Measurements from ENCODE around the gene HINT1.
"Not testable (repeated sequence)": the region's sequence is repeated elsewhere in the genome, so short reads cannot be mapped to it uniquely, and the experiment has no call there.

The HINT1 gene

GRCh38 chr5:131129306-131129705 lies 35.8 kb downstream of the HINT1 start:
- H3K36me3 Mint-ChIP-seq (ENCODE audit: low read depth) = no peaks in the 10 kb centered on the region

GRCh38 chr5:131127244-131127643 lies 37.8 kb downstream of the HINT1 start:
- H3K9me3 Mint-ChIP-seq = peaks cover 26% of the 10 kb centered on the region
- peaks cover 14% of the 10 kb centered on the region for H3K4me1 Mint-ChIP-seq (ENCODE audit: low read depth)
- H3K36me3 Mint-ChIP-seq (ENCODE audit: low read depth) = not testable (repeated sequence)

More at GRCh38 chr5:131129306-131129705, 35.8 kb downstream of the HINT1 start:
- intact Hi-C loops (cut with micrococcal nuclease) = no loop called here
- no peak overlapping the region for H3K27ac Mint-ChIP-seq
- no peak overlapping the region for H3K4me3 Mint-ChIP-seq
- H3K27me3 Mint-ChIP-seq = no peaks in the 10 kb centered on the region
- peaks cover 9% of the 10 kb centered on the region for H3K4me1 Mint-ChIP-seq (ENCODE audit: low read depth)
- H3K9me3 Mint-ChIP-seq = peaks cover 13% of the 10 kb centered on the region

GRCh38 chr5:131114754-131115153 lies 50.3 kb downstream of the HINT1 start:
- Mint-ChIP-seq H3K27me3 (no peaks in the 10 kb centered on the region), H3K9me3 (peaks cover under 1% of the 10 kb centered on the region), H3K36me3 (ENCODE audit: low read depth) (no peaks in the 10 kb centered on the region), H3K4me1 (ENCODE audit: low read depth) (peaks cover 1% of the 10 kb centered on the region), H3K27ac (no peak overlapping the region), H3K4me3 (no peak overlapping the region)
- intact Hi-C loops (cut with micrococcal nuclease) = no loop called here

More at GRCh38 chr5:131127244-131127643, 37.8 kb downstream of the HINT1 start:
- H3K27ac Mint-ChIP-seq; H3K27me3 Mint-ChIP-seq; H3K4me3 Mint-ChIP-seq; intact Hi-C loops (cut with micrococcal nuclease): not testable (repeated sequence)

GRCh38 chr5:131112424-131112823 lies 52.6 kb downstream of the HINT1 start:
- Mint-ChIP-seq H3K36me3 (ENCODE audit: low read depth) (no peaks in the 10 kb centered on the region), H3K4me3 (no peak overlapping the region)
- intact Hi-C loops (cut with micrococcal nuclease) = no loop called here

GRCh38 chr5:131110256-131110594 lies 54.8 kb downstream of the HINT1 start:
- H3K27ac Mint-ChIP-seq = no peak overlapping the region
- H3K4me1 Mint-ChIP-seq (ENCODE audit: low read depth) = peaks cover 19% of the 10 kb centered on the region
- intact Hi-C loops (cut with micrococcal nuclease) = loop anchor here (1.0 to 2.0 kb wide), 2 partner anchors 239 to 1337 kb away; no protein-coding TSS in a partner anchor
- no peaks in the 10 kb centered on the region for H3K9me3 Mint-ChIP-seq
- no peak overlapping the region for H3K4me3 Mint-ChIP-seq
- H3K27me3 Mint-ChIP-seq = no peaks in the 10 kb centered on the region
- H3K36me3 Mint-ChIP-seq (ENCODE audit: low read depth) = no peaks in the 10 kb centered on the region

More at GRCh38 chr5:131112424-131112823, 52.6 kb downstream of the HINT1 start:
- Mint-ChIP-seq H3K9me3 (no peaks in the 10 kb centered on the region), H3K27me3 (no peaks in the 10 kb centered on the region), H3K27ac (no peak overlapping the region), H3K4me1 (ENCODE audit: low read depth) (peaks cover 7% of the 10 kb centered on the region)

GRCh38 chr5:131109540-131110255 lies 55.4 kb downstream of the HINT1 start:
- Mint-ChIP-seq H3K27ac (no peak overlapping the region), H3K4me1 (ENCODE audit: low read depth) (peaks cover 19% of the 10 kb centered on the region), H3K27me3 (no peaks in the 10 kb centered on the region), H3K36me3 (ENCODE audit: low read depth) (no peaks in the 10 kb centered on the region), H3K4me3 (no peak overlapping the region), H3K9me3 (no peaks in the 10 kb centered on the region)
- intact Hi-C loops (cut with micrococcal nuclease) = loop anchor here (1.0 to 2.0 kb wide), 2 partner anchors 238 to 1337 kb away; no protein-coding TSS in a partner anchor

All from dendritic cell treated with granulocyte-macrophage colony-stimulating factor and Interleukin-4, amounts not matched to agents 40 ng/mL and 50 ng/mL, for 4 days (primary cell).